ENCODE results near the gene TEX2. TPM values are rescaled to one million over a fixed set of nuclear protein-coding genes. Genes with fewer than 3 reads are reported as not detected.
A peak's percentile ranks its signal among the peaks of the same experiment; 100 is the strongest.

Gene TEX2
- total RNA-seq, 1 experiment from 2014 or later: 27.9 TPM

DNA sequence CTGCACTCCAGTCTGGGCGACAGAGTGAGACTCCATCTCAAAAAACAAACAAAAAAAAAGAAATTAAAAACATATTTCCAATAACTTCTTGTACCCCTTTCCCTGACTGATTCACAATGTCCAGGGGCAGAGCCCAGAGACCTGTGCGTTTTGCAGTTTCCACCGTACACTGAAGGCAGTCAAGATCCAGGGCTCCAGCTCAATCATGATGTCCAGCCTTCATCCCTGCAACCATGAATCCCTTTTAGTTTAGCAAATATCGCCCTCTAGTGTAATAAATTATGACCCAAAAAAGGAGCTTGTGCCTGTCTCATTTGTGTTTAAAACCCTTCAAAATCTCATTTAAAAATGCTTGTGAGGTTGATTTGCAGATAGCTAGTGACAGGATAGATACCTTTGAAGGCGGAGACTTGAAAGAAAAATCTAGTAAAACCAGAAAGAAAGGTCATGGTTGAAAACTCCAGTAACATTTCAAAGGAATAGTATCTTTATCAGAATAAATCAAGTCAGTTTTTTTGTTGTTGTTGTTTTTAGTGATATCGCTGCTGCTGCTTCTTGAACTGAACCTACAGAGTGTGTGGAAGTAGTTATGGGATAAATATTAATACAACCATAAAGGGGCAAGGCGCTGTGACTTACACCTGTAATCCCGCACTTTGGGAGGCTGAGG, 129.4 kb downstream of the TEX2 start:
- TF ChIP-seq, protein P1, sequence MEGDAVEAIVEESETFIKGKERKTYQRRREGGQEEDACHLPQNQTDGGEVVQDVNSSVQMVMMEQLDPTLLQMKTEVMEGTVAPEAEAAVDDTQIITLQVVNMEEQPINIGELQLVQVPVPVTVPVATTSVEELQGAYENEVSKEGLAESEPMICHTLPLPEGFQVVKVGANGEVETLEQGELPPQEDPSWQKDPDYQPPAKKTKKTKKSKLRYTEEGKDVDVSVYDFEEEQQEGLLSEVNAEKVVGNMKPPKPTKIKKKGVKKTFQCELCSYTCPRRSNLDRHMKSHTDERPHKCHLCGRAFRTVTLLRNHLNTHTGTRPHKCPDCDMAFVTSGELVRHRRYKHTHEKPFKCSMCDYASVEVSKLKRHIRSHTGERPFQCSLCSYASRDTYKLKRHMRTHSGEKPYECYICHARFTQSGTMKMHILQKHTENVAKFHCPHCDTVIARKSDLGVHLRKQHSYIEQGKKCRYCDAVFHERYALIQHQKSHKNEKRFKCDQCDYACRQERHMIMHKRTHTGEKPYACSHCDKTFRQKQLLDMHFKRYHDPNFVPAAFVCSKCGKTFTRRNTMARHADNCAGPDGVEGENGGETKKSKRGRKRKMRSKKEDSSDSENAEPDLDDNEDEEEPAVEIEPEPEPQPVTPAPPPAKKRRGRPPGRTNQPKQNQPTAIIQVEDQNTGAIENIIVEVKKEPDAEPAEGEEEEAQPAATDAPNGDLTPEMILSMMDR (conservative IDR thresholded peaks at IDR 0.05): peak; percentile 83
- TF ChIP-seq EZH2 (IDR thresholded peaks at IDR 0.05; ENCODE audit: low read depth): no peak
- Histone ChIP-seq H3F3A (ENCODE audit: insufficient read depth, low read depth) (peaks cover 15% of the 10 kb centered on the region; the same call in 1 of the 2 replicates), H3K36me3 (ENCODE audit: low read depth) (no peaks in the 10 kb centered on the region), H3K4me1 (replicated peaks; ENCODE audit: insufficient read depth) (peaks cover 2% of the 10 kb centered on the region; the same call in 1 of the 2 replicates), H2AFZ (no peak overlapping the region), H3K9me3 (ENCODE audit: insufficient read depth, low read depth) (no peaks in the 10 kb centered on the region), H3K27me3 (ENCODE audit: insufficient read depth, low read depth) (no peaks in the 10 kb centered on the region), H3K27ac (no peak overlapping the region), H3K79me2 (ENCODE audit: low read depth) (peaks cover 9% of the 10 kb centered on the region), H3K9me2 (ENCODE audit: insufficient read depth) (no peaks in the 10 kb centered on the region), H3K4me2 (no peak overlapping the region), H4K20me1 (ENCODE audit: insufficient read depth) (0 out of 2 replicates have a peak, but pooled peaks cover 4% of the 10 kb centered on the region), H3K4me3 (no peak overlapping the region)
- no peak for DNase-seq
- intact Hi-C loops (cut with micrococcal nuclease; ENCODE audit: unreplicated experiment): loop anchor here (1.0 to 5.0 kb wide), 4 partner anchors 51 to 214 kb away; no protein-coding TSS in a partner anchor
- POLR2A ChIA-PET (ENCODE audit: unreplicated experiment): interaction anchor here (0.6 kb wide), 1 partner anchor 99 kb away, joined by 3 read pairs; no protein-coding TSS in a partner anchor
- CTCF ChIA-PET: interaction anchor here (0.5 to 2.1 kb wide), 26 partner anchors 12 to 262 kb away, joined by 3 to 71 read pairs (median 4); partner anchors contain the start of genes CSHL1, GH1 and ICAM2
- no TSS peak for BruUV-seq (replicated peaks)

DNA sequence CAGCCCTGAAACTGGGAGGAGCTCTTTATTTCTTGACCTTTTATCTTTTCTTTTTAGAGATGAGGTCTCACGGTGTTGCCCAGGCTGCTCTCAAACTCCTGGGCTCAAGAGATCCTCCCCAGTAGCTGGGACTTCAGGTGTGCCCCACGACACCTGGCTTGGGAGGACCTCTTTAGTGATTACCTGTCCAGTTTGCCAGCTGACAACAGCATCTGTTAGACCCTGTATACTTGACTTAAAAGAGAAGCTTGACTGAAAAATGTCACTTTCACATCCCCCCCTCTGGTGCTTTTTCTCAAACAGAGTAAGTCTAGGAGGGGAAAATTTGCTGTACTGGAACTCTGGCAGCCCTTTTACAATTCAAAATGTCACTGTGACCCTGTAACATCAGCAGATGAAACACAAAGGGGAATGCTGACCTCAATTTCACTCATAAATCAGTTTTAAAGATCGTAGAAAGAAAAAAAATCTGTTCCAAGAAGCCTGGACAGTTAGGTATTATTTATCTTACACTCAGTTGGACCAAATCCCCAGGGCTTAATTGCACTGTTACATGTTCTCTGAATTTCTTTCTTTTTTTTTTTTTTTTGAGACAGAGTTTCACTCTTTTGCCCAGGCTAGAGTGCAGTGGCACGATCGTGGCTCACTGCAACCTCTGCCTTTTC, 131.3 kb downstream of the TEX2 start:
- peaks cover 28% of the 10 kb centered on the region for H3K79me2 ChIP-seq (ENCODE audit: low read depth)
- no peaks in the 10 kb centered on the region for H3K9me3 ChIP-seq (ENCODE audit: insufficient read depth, low read depth)
- H4K20me1 ChIP-seq (ENCODE audit: insufficient read depth): peaks cover 9% of the 10 kb centered on the region; the same call in 1 of the 2 replicates
- ChIA-PET CTCF (no interaction called here), POLR2A (ENCODE audit: unreplicated experiment) (interaction anchor here (0.6 kb wide), 1 partner anchor 150 kb away, joined by 4 read pairs; no protein-coding TSS in a partner anchor)
- no peak overlapping the region for H3K27ac ChIP-seq
- intact Hi-C loops (cut with micrococcal nuclease; ENCODE audit: unreplicated experiment): loop anchor here (5.0 kb wide), 1 partner anchor 49 kb away; no protein-coding TSS in a partner anchor
- H3K4me2 ChIP-seq: no peak overlapping the region
- H3K36me3 ChIP-seq (ENCODE audit: low read depth): no peaks in the 10 kb centered on the region
- TF ChIP-seq, protein P1 (conservative IDR thresholded peaks at IDR 0.05): no peak
- no peak for TF ChIP-seq EZH2 (IDR thresholded peaks at IDR 0.05; ENCODE audit: low read depth)
- H3K4me1 ChIP-seq (replicated peaks; ENCODE audit: insufficient read depth): peaks cover 21% of the 10 kb centered on the region
- no peaks in the 10 kb centered on the region for H3K27me3 ChIP-seq (ENCODE audit: insufficient read depth, low read depth)
- BruUV-seq (replicated peaks): no TSS peak
- peaks cover 15% of the 10 kb centered on the region; the same call in 1 of the 2 replicates for H3F3A ChIP-seq (ENCODE audit: insufficient read depth, low read depth)
- H3K9me2 ChIP-seq (ENCODE audit: insufficient read depth): no peaks in the 10 kb centered on the region
- DNase-seq: no peak
- no peak overlapping the region for H3K4me3 ChIP-seq
- no peak overlapping the region for H2AFZ ChIP-seq

DNA sequence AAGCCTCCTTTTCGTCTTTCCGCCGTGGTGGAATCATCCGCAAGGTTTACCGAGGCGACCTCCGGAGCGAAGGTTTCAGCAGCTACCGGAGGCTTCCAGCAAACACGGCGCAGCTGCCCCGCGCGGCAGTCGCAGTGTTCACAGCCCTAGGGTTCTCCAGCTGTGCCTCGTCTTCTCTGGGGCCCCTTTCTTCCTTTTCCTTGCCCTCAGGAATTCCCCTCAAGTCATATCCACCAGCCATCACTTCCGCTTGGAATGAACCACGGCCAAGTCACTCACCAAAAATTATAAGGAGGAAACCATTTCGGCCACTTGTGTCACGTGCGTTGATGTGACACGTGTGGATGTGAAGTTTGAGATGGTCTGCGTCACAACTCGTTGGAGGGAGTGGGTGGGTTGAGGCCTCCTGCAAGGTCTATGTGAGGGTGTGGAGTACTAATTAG, 132.5 kb downstream of the TEX2 start:
- Histone ChIP-seq H3K4me3 (peak overlapping the region; percentile 30; the same call in 1 of the 2 replicates), H3K4me2 (peak overlapping the region; percentile 68), H3K27me3 (ENCODE audit: insufficient read depth, low read depth) (no peaks in the 10 kb centered on the region), H3K4me1 (replicated peaks; ENCODE audit: insufficient read depth) (peaks cover 29% of the 10 kb centered on the region), H3K27ac (no peak overlapping the region), H4K20me1 (ENCODE audit: insufficient read depth) (peaks cover 9% of the 10 kb centered on the region; the same call in 1 of the 2 replicates), H3K9me3 (ENCODE audit: insufficient read depth, low read depth) (no peaks in the 10 kb centered on the region), H3K36me3 (ENCODE audit: low read depth) (no peaks in the 10 kb centered on the region), H3K79me2 (ENCODE audit: low read depth) (peaks cover 40% of the 10 kb centered on the region), H2AFZ (no peak overlapping the region), H3F3A (ENCODE audit: insufficient read depth, low read depth) (peaks cover 15% of the 10 kb centered on the region; the same call in 1 of the 2 replicates), H3K9me2 (ENCODE audit: insufficient read depth) (no peaks in the 10 kb centered on the region)
- ChIA-PET CTCF (no interaction called here), POLR2A (ENCODE audit: unreplicated experiment) (no interaction called here)
- DNase-seq: no peak
- intact Hi-C loops (cut with micrococcal nuclease; ENCODE audit: unreplicated experiment): loop anchor here (5.0 kb wide), 1 partner anchor 48 kb away; no protein-coding TSS in a partner anchor
- TF ChIP-seq, protein P1 (conservative IDR thresholded peaks at IDR 0.05): no peak
- TF ChIP-seq EZH2 (IDR thresholded peaks at IDR 0.05; ENCODE audit: low read depth): no peak
- BruUV-seq (replicated peaks): no TSS peak

Measured in PC-9 (cell line).